ENCODE results near the gene ERCC3. TPM values are rescaled to one million over a fixed set of nuclear protein-coding genes. Genes with fewer than 3 reads are reported as not detected.

ERCC3 gene
- total RNA-seq, 1 donor from 2014 or later, result 40.1 TPM

GRCh38 chr2:127270663-127271062 is 23.3 kb downstream of the ERCC3 start:
- TF ChIP-seq, protein P1, sequence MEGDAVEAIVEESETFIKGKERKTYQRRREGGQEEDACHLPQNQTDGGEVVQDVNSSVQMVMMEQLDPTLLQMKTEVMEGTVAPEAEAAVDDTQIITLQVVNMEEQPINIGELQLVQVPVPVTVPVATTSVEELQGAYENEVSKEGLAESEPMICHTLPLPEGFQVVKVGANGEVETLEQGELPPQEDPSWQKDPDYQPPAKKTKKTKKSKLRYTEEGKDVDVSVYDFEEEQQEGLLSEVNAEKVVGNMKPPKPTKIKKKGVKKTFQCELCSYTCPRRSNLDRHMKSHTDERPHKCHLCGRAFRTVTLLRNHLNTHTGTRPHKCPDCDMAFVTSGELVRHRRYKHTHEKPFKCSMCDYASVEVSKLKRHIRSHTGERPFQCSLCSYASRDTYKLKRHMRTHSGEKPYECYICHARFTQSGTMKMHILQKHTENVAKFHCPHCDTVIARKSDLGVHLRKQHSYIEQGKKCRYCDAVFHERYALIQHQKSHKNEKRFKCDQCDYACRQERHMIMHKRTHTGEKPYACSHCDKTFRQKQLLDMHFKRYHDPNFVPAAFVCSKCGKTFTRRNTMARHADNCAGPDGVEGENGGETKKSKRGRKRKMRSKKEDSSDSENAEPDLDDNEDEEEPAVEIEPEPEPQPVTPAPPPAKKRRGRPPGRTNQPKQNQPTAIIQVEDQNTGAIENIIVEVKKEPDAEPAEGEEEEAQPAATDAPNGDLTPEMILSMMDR (conservative IDR thresholded peaks at IDR 0.05; ENCODE audit: low read depth, low read length), result no peak
- no peak for DNase-seq (ENCODE audit: low read depth)
- H3K4me3 ChIP-seq (ENCODE audit: low read depth, low read length), result no peak overlapping the region

DNA sequence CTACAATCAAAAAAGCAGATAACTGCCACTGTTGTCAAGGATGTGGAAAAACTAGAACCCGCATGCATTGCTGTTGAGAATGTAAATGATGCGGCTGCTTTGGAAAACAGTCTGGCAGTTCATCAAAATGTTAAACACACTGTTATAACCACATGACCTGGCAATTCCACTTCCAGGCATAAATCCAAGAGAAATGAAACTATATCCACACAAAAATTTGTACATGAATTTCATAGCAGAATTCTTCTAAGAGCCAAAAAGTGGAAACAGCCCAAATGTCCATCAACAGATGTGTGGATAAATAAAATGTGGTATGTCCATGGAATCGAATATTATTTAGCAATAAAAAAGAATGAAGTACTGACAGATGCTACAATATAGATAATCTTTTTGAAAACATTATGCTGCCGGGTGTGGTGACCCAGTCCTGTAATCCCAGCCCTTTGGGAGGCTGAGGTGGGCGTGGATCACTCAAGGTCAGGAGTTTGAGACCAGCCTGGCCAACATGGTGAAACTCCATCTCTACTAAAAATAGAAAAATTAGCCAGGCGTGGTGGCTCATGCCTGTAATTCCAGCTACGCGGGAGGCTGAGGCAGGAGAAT is 32.0 kb downstream of the ERCC3 start:
- no peak for DNase-seq (ENCODE audit: low read depth)
- TF ChIP-seq, protein P1 (conservative IDR thresholded peaks at IDR 0.05; ENCODE audit: low read depth, low read length), result no peak

DNA sequence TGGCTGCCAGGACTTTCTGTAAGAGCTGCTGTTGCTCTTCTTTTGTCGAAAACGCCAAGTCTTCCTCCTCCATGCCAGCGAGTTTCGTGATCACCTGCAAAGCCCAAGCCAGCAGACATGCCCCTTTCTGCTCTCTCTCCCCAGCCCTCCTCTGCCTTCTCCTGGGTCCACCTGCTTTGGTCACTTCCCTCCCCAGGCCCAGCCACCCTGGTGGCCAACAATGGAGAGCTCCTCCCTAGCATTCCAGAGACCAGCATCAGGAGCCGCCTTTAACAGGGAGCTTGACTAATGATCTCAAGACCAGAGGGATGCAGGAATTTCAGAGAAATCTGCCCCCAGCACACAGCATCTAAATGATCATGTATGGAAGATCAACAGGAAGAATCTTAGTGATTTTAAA is 34.6 kb downstream of the ERCC3 start:
- no peak for DNase-seq (ENCODE audit: low read depth)
- TF ChIP-seq, protein P1 (conservative IDR thresholded peaks at IDR 0.05; ENCODE audit: low read depth, low read length), result no peak

More for the DNA sequence above, 32.0 kb downstream of the ERCC3 start:
- no peak overlapping the region for H3K4me3 ChIP-seq (ENCODE audit: low read depth, low read length)

DNA sequence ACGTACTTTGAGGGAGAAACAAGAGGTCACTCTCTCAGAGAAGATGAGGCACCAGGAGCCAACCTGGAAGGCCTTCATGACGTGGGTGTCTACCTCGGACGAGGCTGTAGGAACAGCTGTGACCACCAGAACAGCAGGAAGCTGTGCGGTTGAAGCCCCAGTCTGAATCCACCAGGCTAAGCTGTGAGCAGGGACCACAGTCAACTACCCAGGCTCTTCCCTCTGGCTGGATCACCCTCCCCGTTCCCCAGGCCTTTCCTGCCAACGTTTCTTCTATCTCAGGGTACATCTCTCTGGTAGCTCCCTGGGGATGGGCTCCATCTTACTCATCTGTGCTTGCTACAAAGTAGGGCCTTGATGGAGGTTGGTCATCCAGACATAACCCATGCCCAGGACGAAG is 37.1 kb downstream of the ERCC3 start:
- TF ChIP-seq, protein P1 (conservative IDR thresholded peaks at IDR 0.05; ENCODE audit: low read depth, low read length), result no peak
- no peak overlapping the region for H3K4me3 ChIP-seq (ENCODE audit: low read depth, low read length)
- no peak for DNase-seq (ENCODE audit: low read depth)

More for the DNA sequence above, 34.6 kb downstream of the ERCC3 start:
- no peak overlapping the region for H3K4me3 ChIP-seq (ENCODE audit: low read depth, low read length)

- TF ChIP-seq, protein P1 (conservative IDR thresholded peaks at IDR 0.05; ENCODE audit: low read depth, low read length), result no peak
- DNase-seq (ENCODE audit: low read depth), result no peak
- no peak overlapping the region for H3K4me3 ChIP-seq (ENCODE audit: low read depth, low read length)
Observed at GRCh38 chr2:127256381-127256780, 37.6 kb downstream of the ERCC3 start.

DNA sequence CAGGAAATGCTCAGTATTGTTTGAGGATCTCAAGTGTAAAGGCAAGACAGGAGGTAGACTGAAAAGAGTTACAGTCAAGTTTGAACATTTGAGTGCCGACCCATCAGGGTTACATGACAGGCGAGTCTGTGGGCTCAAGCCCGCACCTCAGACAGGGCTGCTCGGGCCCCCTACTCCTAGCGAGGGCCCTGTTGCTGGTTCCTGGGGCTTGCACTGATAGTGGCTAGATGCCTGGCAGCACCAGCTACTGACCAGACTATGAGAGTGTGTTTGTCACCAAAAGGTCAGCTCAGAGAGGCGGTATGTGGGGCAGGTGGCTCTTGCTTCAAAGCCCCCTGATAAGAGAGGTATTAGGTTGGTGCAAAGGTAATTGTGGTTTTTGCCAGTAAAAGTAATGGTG is 38.2 kb downstream of the ERCC3 start:
- DNase-seq (ENCODE audit: low read depth), result no peak
- no peak overlapping the region for H3K4me3 ChIP-seq (ENCODE audit: low read depth, low read length)
- TF ChIP-seq, protein P1 (conservative IDR thresholded peaks at IDR 0.05; ENCODE audit: low read depth, low read length), result no peak

DNA sequence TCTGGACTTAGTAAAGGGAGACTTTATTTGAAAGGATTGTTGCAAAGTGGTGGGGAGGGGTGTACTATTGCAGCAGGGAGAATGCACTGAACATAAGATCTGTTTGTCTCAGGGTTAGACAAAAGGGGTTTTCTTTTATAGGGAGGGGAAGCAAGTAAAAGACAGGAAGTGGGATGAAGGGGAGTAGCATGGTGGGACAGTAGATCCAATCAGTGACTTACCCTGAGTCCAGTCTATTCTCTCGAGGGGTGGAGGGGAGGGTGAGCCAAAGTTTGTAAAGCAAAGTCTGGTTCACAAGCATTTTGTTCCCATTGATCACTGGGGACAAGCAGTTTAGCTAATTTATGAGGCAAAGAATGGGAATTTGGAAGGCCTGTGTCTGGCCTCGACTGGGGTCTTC is 38.8 kb downstream of the ERCC3 start:
- no peak overlapping the region for H3K4me3 ChIP-seq (ENCODE audit: low read depth, low read length)
- no peak for DNase-seq (ENCODE audit: low read depth)
- TF ChIP-seq, protein P1 (conservative IDR thresholded peaks at IDR 0.05; ENCODE audit: low read depth, low read length), result no peak

All from epithelial cell of proximal tubule (primary cell).